GM23338 (cell line): ENCODE results near the gene KRTAP12-1. TPM values are rescaled to one million over a fixed set of nuclear protein-coding genes. Genes with fewer than 3 reads are reported as not detected.

ENCODE experiments used
- ATAC-seq: fragments of 200-7000 bp; cut with Tn5 transposase; 3 replicates; pipeline ENCODE4 v1.9.1; 2020
- DNase-seq: peaks from one replicate; pipeline ENCODE4 v3.0.0-alpha.2; 2015; ENCODE audit warnings: low spot score
- H2AFZ ChIP-seq: fragments of 200-600 bp; sonication (generic); 2 replicates; pipeline ENCODE4 v1.8.0; 2016; ENCODE audit warnings: antibody characterized with exemption, mild to moderate bottlenecking, moderate library complexity
- H3F3A ChIP-seq: fragments of 200-600 bp; sonication (generic); replicated peaks from 2 replicates; pipeline ENCODE4 v1.8.0; 2017; ENCODE audit warnings: antibody characterized with exemption, mixed run types, low read depth
- H3K27ac ChIP-seq: fragments of 200-600 bp; sonication (generic); 2 replicates; pipeline ENCODE4 v1.6.1; 2016; ENCODE audit warnings: low read depth
- H3K27me3 ChIP-seq: fragments of 200-600 bp; sonication (generic); 2 replicates; pipeline ENCODE4 v1.8.0; 2016; ENCODE audit warnings: mild to moderate bottlenecking, mixed run types, moderate library complexity; ENCODE audit not compliant: insufficient read depth
- H3K36me3 ChIP-seq: fragments of 200-600 bp; sonication (generic); 2 replicates; pipeline ENCODE4 v1.8.0; 2016; ENCODE audit warnings: mild to moderate bottlenecking; ENCODE audit not compliant: insufficient read depth
- H3K4me1 ChIP-seq: fragments of 200-600 bp; sonication (generic); 2 replicates; pipeline ENCODE4 v1.8.0; 2016; ENCODE audit warnings: mild to moderate bottlenecking, moderate library complexity; ENCODE audit not compliant: insufficient read depth
- H3K4me2 ChIP-seq: fragments of 200-600 bp; sonication (generic); 2 replicates; pipeline ENCODE4 v1.7.1; 2017; ENCODE audit warnings: mixed run types
- H3K4me3 ChIP-seq: fragments of 200-600 bp; sonication (generic); 2 replicates; pipeline ENCODE4 v1.6.1; 2016; ENCODE audit warnings: mixed run types
- H3K79me2 ChIP-seq: fragments of 200-600 bp; sonication (generic); replicated peaks from 2 replicates; pipeline ENCODE4 v1.8.0; 2017; ENCODE audit warnings: mild to moderate bottlenecking; ENCODE audit not compliant: insufficient read depth
- H3K9me2 ChIP-seq: fragments of 200-600 bp; sonication (generic); 2 replicates; pipeline ENCODE4 v1.8.0; 2017; ENCODE audit not compliant: insufficient read depth
- H4K20me1 ChIP-seq: fragments of 200-600 bp; sonication (generic); replicated peaks from 2 replicates; pipeline ENCODE4 v1.8.0; 2017; ENCODE audit warnings: mild to moderate bottlenecking; ENCODE audit not compliant: insufficient read depth
- H3K27ac Mint-ChIP-seq: 2 replicates; pipeline ENCODE4 v1.8.0; 2020; ENCODE audit warnings: inconsistent platforms, mild to moderate bottlenecking, moderate library complexity, mixed read lengths
- H3K27me3 Mint-ChIP-seq: 3 replicates; pipeline ENCODE4 v1.8.0; 2022; ENCODE audit warnings: low read depth, mild to moderate bottlenecking, moderate library complexity, mixed read lengths, inconsistent platforms; ENCODE audit not compliant: insufficient read depth, poor library complexity
- H3K36me3 Mint-ChIP-seq: 3 replicates; pipeline ENCODE4 v1.8.0; 2021; ENCODE audit warnings: low read depth, mild to moderate bottlenecking, inconsistent platforms, moderate library complexity, mixed read lengths
- H3K4me1 Mint-ChIP-seq: 3 replicates; pipeline ENCODE4 v1.8.0; 2020; ENCODE audit warnings: mild to moderate bottlenecking, inconsistent platforms, mixed read lengths
- H3K4me3 Mint-ChIP-seq: 3 replicates; pipeline ENCODE4 v1.8.0; 2021; ENCODE audit warnings: moderate library complexity, mild to moderate bottlenecking, inconsistent platforms, mixed read lengths
- H3K9me3 Mint-ChIP-seq: 3 replicates; pipeline ENCODE4 v1.8.0; 2020; ENCODE audit warnings: moderate library complexity, mild to moderate bottlenecking, inconsistent platforms, mixed read lengths
- CREB1 ChIP-seq: fragments of 250-450 bp; sonication (Bioruptor Pico); IDR thresholded peaks from 2 replicates; pipeline ENCODE4 v1.5.0; 2020; ENCODE audit warnings: low read depth, mild to moderate bottlenecking, moderate library complexity
- EZH2 ChIP-seq: fragments of 200-600 bp; sonication (generic); IDR thresholded peaks from one replicate; pipeline ENCODE4 v1.8.0; 2017; ENCODE audit warnings: antibody characterized with exemption, mild to moderate bottlenecking, low read depth; ENCODE audit not compliant: unreplicated experiment
- JUNB ChIP-seq: IDR thresholded peaks from one replicate; pipeline ENCODE4 v1.6.1; 2016; ENCODE audit warnings: antibody characterized with exemption; ENCODE audit not compliant: unreplicated experiment
- polyA plus RNA-seq: library from polyadenylated mRNA; unstranded; fragments of >200 nt; fragmentation: Nextera tagmentation; extraction: Ambion mirVana; gene quantifications from 2 replicates; pipeline ENCODE4 v1.2.1, GENCODE V29; 2016
- total RNA-seq: library from RNA; depleted of rRNA; stranded (reverse); fragments of >200 nt; shearing (Covaris generic); gene quantifications from 2 replicates; pipeline ENCODE4 v1.2.3, GENCODE V29; 2014
- TF ChIP-seq, protein P1 (sequence below): IDR thresholded peaks from one replicate; pipeline ENCODE4 v1.6.1; 2018; ENCODE audit warnings: antibody characterized with exemption; ENCODE audit not compliant: unreplicated experiment

The KRTAP12-1 gene
- total and polyA plus RNA-seq, 2 experiments from 2014 or later = not detected

DNA sequence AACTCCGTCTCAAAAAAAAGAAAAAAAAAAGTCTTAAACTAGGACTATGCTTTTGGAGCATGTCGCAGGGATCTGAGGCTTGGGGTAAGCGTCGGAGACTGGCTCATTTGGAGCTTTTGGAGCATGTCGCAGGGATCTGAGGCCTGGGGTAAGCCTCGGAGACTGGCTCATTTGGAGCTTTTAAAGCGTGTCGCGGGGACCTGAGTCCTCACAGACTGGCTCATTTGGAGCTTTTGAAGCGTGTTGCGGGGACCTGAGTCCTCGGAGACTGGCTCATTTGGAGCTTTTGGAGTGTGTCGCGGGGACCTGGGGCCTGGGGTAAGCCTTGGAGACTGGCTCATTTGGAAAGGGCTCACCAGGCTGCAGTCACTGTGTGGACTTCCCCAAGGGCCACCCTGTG is 43.0 kb upstream of the KRTAP12-1 start:
- ATAC-seq = no peak
- peaks cover 15% of the 10 kb centered on the region for H3K4me1 Mint-ChIP-seq
- no peak overlapping the region for H3K27ac Mint-ChIP-seq
- peaks cover 29% of the 10 kb centered on the region for H3K27me3 Mint-ChIP-seq
- H3K27me3 ChIP-seq = peaks cover 22% of the 10 kb centered on the region
- H3K36me3 Mint-ChIP-seq = no peaks in the 10 kb centered on the region
- no peak overlapping the region for H3K4me2 ChIP-seq
- peaks cover 12% of the 10 kb centered on the region for H3K4me1 ChIP-seq
- no peak overlapping the region for H3K4me3 Mint-ChIP-seq
- TF ChIP-seq EZH2 = no peak
- H3K4me3 ChIP-seq = no peak overlapping the region
- no peaks in the 10 kb centered on the region for H3K36me3 ChIP-seq
- peaks cover 3% of the 10 kb centered on the region; the same call in 1 of the 3 replicates for H3K9me3 Mint-ChIP-seq
- no peaks in the 10 kb centered on the region for H4K20me1 ChIP-seq
- 0 out of 2 replicates have a peak, but pooled peaks cover 7% of the 10 kb centered on the region for H3F3A ChIP-seq
- no peak overlapping the region for H3K27ac ChIP-seq
- no peaks in the 10 kb centered on the region for H3K9me2 ChIP-seq
- no peak for DNase-seq
- no peak overlapping the region for H2AFZ ChIP-seq
- no peaks in the 10 kb centered on the region for H3K79me2 ChIP-seq

DNA sequence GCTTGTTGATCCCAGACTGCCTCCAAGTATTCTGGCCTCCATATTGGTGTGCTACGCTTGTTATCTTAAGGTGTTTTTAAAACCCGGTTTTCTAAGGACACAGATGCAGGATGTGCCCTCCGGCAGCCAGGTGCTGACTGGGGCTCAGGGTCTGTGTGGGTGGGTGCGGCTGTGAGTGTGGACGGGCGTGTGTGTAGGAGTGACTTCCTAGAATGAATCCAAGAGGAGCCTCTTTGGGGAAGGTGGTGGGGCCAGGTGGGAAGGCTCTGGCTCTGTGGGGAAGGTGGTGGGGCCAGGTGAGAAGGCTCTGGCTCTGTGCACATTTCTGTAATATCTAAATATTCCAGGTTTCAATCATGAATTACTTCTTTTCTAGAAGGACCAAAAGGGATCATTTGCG is 42.2 kb upstream of the KRTAP12-1 start:
- TF ChIP-seq, protein P1, sequence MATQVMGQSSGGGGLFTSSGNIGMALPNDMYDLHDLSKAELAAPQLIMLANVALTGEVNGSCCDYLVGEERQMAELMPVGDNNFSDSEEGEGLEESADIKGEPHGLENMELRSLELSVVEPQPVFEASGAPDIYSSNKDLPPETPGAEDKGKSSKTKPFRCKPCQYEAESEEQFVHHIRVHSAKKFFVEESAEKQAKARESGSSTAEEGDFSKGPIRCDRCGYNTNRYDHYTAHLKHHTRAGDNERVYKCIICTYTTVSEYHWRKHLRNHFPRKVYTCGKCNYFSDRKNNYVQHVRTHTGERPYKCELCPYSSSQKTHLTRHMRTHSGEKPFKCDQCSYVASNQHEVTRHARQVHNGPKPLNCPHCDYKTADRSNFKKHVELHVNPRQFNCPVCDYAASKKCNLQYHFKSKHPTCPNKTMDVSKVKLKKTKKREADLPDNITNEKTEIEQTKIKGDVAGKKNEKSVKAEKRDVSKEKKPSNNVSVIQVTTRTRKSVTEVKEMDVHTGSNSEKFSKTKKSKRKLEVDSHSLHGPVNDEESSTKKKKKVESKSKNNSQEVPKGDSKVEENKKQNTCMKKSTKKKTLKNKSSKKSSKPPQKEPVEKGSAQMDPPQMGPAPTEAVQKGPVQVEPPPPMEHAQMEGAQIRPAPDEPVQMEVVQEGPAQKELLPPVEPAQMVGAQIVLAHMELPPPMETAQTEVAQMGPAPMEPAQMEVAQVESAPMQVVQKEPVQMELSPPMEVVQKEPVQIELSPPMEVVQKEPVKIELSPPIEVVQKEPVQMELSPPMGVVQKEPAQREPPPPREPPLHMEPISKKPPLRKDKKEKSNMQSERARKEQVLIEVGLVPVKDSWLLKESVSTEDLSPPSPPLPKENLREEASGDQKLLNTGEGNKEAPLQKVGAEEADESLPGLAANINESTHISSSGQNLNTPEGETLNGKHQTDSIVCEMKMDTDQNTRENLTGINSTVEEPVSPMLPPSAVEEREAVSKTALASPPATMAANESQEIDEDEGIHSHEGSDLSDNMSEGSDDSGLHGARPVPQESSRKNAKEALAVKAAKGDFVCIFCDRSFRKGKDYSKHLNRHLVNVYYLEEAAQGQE = no peak
- no peak for TF ChIP-seq CREB1 (CRISPR knock-in tag)
- no peak overlapping the region for H3K27ac ChIP-seq
- Mint-ChIP-seq H3K27ac (no peak overlapping the region), H3K36me3 (no peaks in the 10 kb centered on the region), H3K9me3 (peaks cover 3% of the 10 kb centered on the region; the same call in 1 of the 3 replicates), H3K27me3 (peaks cover 27% of the 10 kb centered on the region), H3K4me1 (peaks cover 13% of the 10 kb centered on the region), H3K4me3 (peak overlapping the region; percentile 6; the same call in 1 of the 3 replicates)
- peaks cover 12% of the 10 kb centered on the region for H3K4me1 ChIP-seq
- ATAC-seq (no peak), DNase-seq (no peak)
- no peaks in the 10 kb centered on the region for H3K79me2 ChIP-seq
- no peaks in the 10 kb centered on the region for H3K36me3 ChIP-seq
- H3K4me2 ChIP-seq = peak overlapping the region; percentile 78; the same call in 1 of the 2 replicates
- no peaks in the 10 kb centered on the region for H3K9me2 ChIP-seq
- H4K20me1 ChIP-seq = no peaks in the 10 kb centered on the region
- 0 out of 2 replicates have a peak, but pooled peaks cover 7% of the 10 kb centered on the region for H3F3A ChIP-seq
- H3K4me3 ChIP-seq = no peak overlapping the region
- peaks cover 22% of the 10 kb centered on the region for H3K27me3 ChIP-seq
- peak overlapping the region; percentile 96; the same call in 1 of the 2 replicates for H2AFZ ChIP-seq

DNA sequence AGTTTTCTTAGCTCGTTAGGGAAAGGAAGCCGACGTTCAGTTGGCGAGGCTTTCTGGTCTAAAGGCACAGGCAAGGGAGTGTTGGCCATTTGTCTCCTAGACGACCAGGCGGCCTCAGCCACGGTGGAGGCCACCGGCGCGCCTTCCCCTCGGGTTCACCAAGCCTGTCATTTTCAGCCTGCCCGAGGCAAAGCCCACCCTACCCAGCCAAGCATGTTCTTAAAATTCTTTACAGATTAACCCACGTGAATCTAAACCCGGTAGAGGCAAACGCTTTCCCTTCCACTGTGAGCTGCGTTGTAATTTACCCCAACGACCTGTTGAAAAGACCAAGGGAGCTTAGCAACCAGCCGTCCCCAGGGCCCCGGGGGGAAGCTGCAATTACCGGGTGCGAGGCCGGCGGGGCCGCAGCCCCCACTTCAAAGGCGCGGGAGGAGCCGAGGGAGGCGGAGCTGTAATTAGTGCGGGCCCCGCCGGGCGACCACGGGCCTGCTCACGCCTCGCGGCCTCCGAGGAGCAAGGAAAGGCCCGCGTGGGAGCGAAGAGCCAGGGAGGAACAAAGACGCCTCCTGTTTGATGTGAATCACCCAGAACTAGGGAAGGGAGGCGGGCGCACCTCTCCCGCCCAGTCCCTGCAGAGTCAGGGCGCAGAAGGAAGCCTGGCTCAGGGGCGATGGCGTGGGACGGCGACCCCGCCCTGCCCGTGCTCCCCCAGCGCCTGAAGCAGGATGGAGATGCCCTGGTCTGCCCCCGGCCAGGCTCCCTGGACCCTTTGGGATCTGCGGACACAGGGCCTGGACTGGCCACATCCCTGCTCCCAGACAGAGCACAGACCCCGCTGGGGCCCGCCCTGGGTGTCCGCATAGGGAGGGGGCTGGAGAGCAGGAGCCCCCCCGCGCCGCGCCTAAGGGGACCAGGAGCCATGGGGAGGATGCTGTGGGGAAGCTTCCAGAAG is 41.5 kb upstream of the KRTAP12-1 start:
- DNase-seq = peak; percentile 63
- Mint-ChIP-seq H3K9me3 (peaks cover 3% of the 10 kb centered on the region; the same call in 1 of the 3 replicates), H3K4me3 (peak overlapping the region; percentile 57)

More for the DNA sequence above, 41.5 kb upstream of the KRTAP12-1 start:
- Histone ChIP-seq H4K20me1 (no peaks in the 10 kb centered on the region), H3K9me2 (no peaks in the 10 kb centered on the region), H3K4me3 (peak overlapping the region; percentile 50), H3K79me2 (no peaks in the 10 kb centered on the region), H3K4me1 (peaks cover 13% of the 10 kb centered on the region), H3K27me3 (peaks cover 22% of the 10 kb centered on the region), H3K4me2 (peak overlapping the region; percentile 78), H2AFZ (peak overlapping the region; percentile 96), H3K36me3 (no peaks in the 10 kb centered on the region), H3K27ac (no peak overlapping the region), H3F3A (0 out of 2 replicates have a peak, but pooled peaks cover 7% of the 10 kb centered on the region)
- ATAC-seq = peak; percentile 62
- H3K27me3 Mint-ChIP-seq = peaks cover 31% of the 10 kb centered on the region
- H3K36me3 Mint-ChIP-seq = no peaks in the 10 kb centered on the region
- TF ChIP-seq EZH2 = peak; percentile 35
- no peak for TF ChIP-seq JUNB
- no peak overlapping the region for H3K27ac Mint-ChIP-seq
- peaks cover 18% of the 10 kb centered on the region for H3K4me1 Mint-ChIP-seq
